ENCODE measurements around the gene KRT2.

DNA sequence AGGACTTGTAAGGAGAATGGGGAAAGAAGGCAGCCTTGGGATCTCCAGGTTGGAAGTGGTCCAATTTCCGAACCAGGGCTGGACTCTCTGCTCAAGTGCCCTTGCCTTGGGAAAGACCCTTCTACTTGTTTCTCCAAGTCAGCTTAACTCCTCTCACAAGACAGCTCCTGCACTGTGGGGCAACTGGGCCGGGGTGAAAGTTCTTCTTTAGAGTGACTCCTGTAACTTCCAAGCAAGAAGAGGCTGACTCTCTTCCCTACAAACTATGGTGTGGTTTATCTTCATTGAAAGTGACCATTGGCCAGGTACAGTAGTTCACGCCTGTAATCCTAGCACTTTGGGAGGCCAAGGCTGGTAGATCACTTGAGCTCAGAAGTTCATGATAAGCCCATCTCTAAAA lies 14.5 kb upstream of the KRT2 start:
- TF ChIP-seq ZNF274 (IDR thresholded peaks at IDR 0.05; ENCODE audit: low read depth, low read length) (no peak), SUZ12 (IDR thresholded peaks at IDR 0.05; ENCODE audit: extremely low read depth, insufficient read depth, insufficient read length) (no peak), YY1 (IDR thresholded peaks at IDR 0.05; ENCODE audit: insufficient read depth, insufficient read length) (no peak)
